Endothelial cell of umbilical vein (primary cell): ENCODE measurements around the gene ANGPTL5. TPM values are rescaled to one million over a fixed set of nuclear protein-coding genes. Genes with fewer than 3 reads are reported as not detected.
A peak's percentile ranks its signal among the peaks of the same experiment; 100 is the strongest.

ENCODE experiments used
- BruUV-seq: library from RNA; stranded (reverse); fragments of 400-500 nt; replicated peaks from 2 replicates; lab custom pipeline; 2021; lab: Mats Ljungman, UMichigan
- CTCF ChIA-PET: fragments of 300-600, 350-600 bp; sonication (Branson Sonifier 250); formaldehyde crosslinking; loops from one replicate; lab custom pipeline; 2021; ENCODE audit warnings: antibody characterized with exemption, inconsistent platforms; lab: Charles Lee
- POLR2A ChIA-PET: fragments of 300-600, 350-600 bp; sonication (Branson Sonifier 250); formaldehyde crosslinking; loops from one replicate; lab custom pipeline; 2021; ENCODE audit warnings: antibody characterized with exemption, inconsistent platforms; lab: Charles Lee
- DNase-seq: peaks from one replicate; pipeline ENCODE4 v3.0.0-alpha.2; 2011; ENCODE audit warnings: low read depth, low spot score
- FAIRE-seq: peaks from 2 replicates; lab custom pipeline; 2011; peaks lifted over from hg19 to GRCh38; lab: Jason Lieb, UNC
- H2AFZ ChIP-seq: 2 replicates; pipeline ENCODE4 v1.6.0; 2012; ENCODE audit warnings: low read depth, low read length, control low read depth, inconsistent platforms
- H3K27ac ChIP-seq: 2 replicates; pipeline ENCODE4 v1.5.1; 2011; ENCODE audit warnings: low read depth, mild to moderate bottlenecking, control low read depth, low read length, moderate library complexity; ENCODE audit not compliant: insufficient read depth
- H3K27me3 ChIP-seq, 2 experiments: 2 replicates each; pipeline versions ENCODE4 v1.6.0 to v1.6.1; 2011; ENCODE audit warnings: low read length in 2 of 2, mixed read lengths in 1 of 2; ENCODE audit not compliant: control insufficient read depth in 2 of 2, insufficient read depth in 2 of 2
- H3K36me3 ChIP-seq, 2 experiments: 2 replicates in 1 of 2; 3 replicates in 1 of 2; pipeline ENCODE4 v1.5.1; 2011; ENCODE audit warnings: low read length in 2 of 2, mild to moderate bottlenecking in 1 of 2, moderate library complexity in 1 of 2; ENCODE audit not compliant: control insufficient read depth in 2 of 2, insufficient read depth in 2 of 2; ENCODE audit errors: extremely low read depth in 1 of 2
- H3K4me1 ChIP-seq: 3 replicates; pipeline ENCODE4 v1.5.1; 2011; ENCODE audit warnings: mild to moderate bottlenecking, low read length; ENCODE audit not compliant: control insufficient read depth, insufficient read depth; ENCODE audit errors: extremely low read depth
- H3K4me2 ChIP-seq: 2 replicates; pipeline ENCODE4 v1.6.1; 2011; ENCODE audit warnings: low read length, control low read depth, mixed read lengths; ENCODE audit not compliant: insufficient read depth
- H3K4me3 ChIP-seq, 3 experiments: fragments of 200-600 bp in 1 of 3; sonication (generic), shearing (Covaris generic) in 1 of 3; replicated peaks in 1 of 3; 2 replicates each; pipeline ENCODE4 v1.5.1; 2011 to 2016; ENCODE audit warnings: control low read depth in 3 of 3, low read length in 3 of 3, mild to moderate bottlenecking in 2 of 3, inconsistent platforms in 1 of 3, low read depth in 1 of 3, moderate library complexity in 1 of 3; ENCODE audit not compliant: insufficient read depth in 1 of 3
- H3K79me2 ChIP-seq: 2 replicates; pipeline ENCODE4 v1.6.0; 2012; ENCODE audit warnings: low read length, inconsistent platforms; ENCODE audit not compliant: control insufficient read depth, insufficient read depth
- H3K9ac ChIP-seq: replicated peaks from 2 replicates; pipeline ENCODE3; 2011; ENCODE audit warnings: low read length, control low read depth; ENCODE audit not compliant: insufficient read depth; ENCODE audit errors: extremely low read depth
- H3K9me1 ChIP-seq: replicated peaks from 3 replicates; pipeline ENCODE4 v1.6.0; 2011; ENCODE audit warnings: mild to moderate bottlenecking, low read length; ENCODE audit not compliant: control insufficient read depth, insufficient read depth; ENCODE audit errors: extremely low read depth
- H3K9me3 ChIP-seq: replicated peaks from 2 replicates; pipeline ENCODE4 v1.5.1; 2012; ENCODE audit warnings: low read length, inconsistent platforms; ENCODE audit not compliant: control insufficient read depth, insufficient read depth
- H4K20me1 ChIP-seq: replicated peaks from 2 replicates; pipeline ENCODE3; 2011; ENCODE audit warnings: mild to moderate bottlenecking, low read length; ENCODE audit not compliant: control insufficient read depth, insufficient read depth; ENCODE audit errors: extremely low read depth
- FOS ChIP-seq: IDR thresholded peaks from 2 replicates; pipeline ENCODE4 v1.6.1; 2011; ENCODE audit warnings: mild to moderate bottlenecking, low read length, moderate library complexity, borderline replicate concordance; ENCODE audit not compliant: insufficient read depth
- MYC ChIP-seq: IDR thresholded peaks from one replicate; pipeline ENCODE4 v1.6.1; 2011; ENCODE audit warnings: mild to moderate bottlenecking, low read depth, low read length
- POLR2AphosphoS5 ChIP-seq: IDR thresholded peaks from 2 replicates; pipeline ENCODE4 v1.6.1; 2012; ENCODE audit warnings: low read depth, mild to moderate bottlenecking, control low read depth, low read length, moderate library complexity; ENCODE audit not compliant: insufficient read depth
- dilution Hi-C: fragments of 300-500 bp; cut with MboI; formaldehyde crosslinking; loops from one replicate; pipeline ENCODE4 v1.15.0; 2019; ENCODE audit warnings: low sequenced_read_pairs; ENCODE audit not compliant: extremely low pct_ligation_motif_present
- intact Hi-C: fragments of 100-400 bp; cut with micrococcal nuclease; formaldehyde crosslinking; loops from one replicate; pipeline ENCODE4 v1.10.0; 2022
- polyA plus RNA-seq, 4 experiments: library from polyadenylated mRNA; depleted of rRNA in 3 of 4; stranded (reverse) in 3 of 4; unstranded in 1 of 4; fragments of >200 nt; gene quantifications; 2 replicates each; pipeline versions ENCODE4 v1.2.1 to v1.2.3, GENCODE V29; 2011 to 2012; ENCODE audit warnings: missing spikeins in 1 of 4
- total RNA-seq: library from RNA; stranded (reverse); gene quantifications from 2 replicates; pipeline ENCODE4 v1.2.3, GENCODE V29; 2021
- TF ChIP-seq, protein P1 (sequence below), 2 donors: IDR thresholded peaks; 1 replicate in 1 of 2; 2 replicates in 1 of 2; pipeline ENCODE4 v1.5.1; 2011; ENCODE audit warnings: low read length in 2 of 2, mild to moderate bottlenecking in 2 of 2, moderate library complexity in 2 of 2, control low read depth in 1 of 2, inconsistent platforms in 1 of 2, low read depth in 1 of 2; ENCODE audit not compliant: insufficient read depth in 1 of 2; ENCODE audit errors: extremely low read depth in 1 of 2

ANGPTL5 gene
- total and polyA plus RNA-seq, 2 donors (not counting 3 experiments of a cell fraction or from before 2014, with no cell fraction given): 0.12 TPM; not detected in 1

- Histone ChIP-seq H3K4me1 (peaks cover 45% of the 10 kb centered on the region), H3K9ac (peak overlapping the region; percentile 68), H2AFZ (peak overlapping the region; percentile 28), H4K20me1 (no peaks in the 10 kb centered on the region), H3K36me3 (no peaks in the 10 kb centered on the region), H3K4me2 (peak overlapping the region; percentile 23), H3K9me1 (no peaks in the 10 kb centered on the region), H3K79me2 (no peaks in the 10 kb centered on the region), H3K27ac (peak overlapping the region; percentile 84), H3K4me3 (no peak overlapping the region), H3K27me3 (no peaks in the 10 kb centered on the region), H3K9me3 (no peaks in the 10 kb centered on the region)
- ChIA-PET CTCF (interaction anchor here (0.7 to 10.9 kb wide), 22 partner anchors 10 to 751 kb away, joined by 3 to 621 read pairs (median 4); partner anchors contain the start of gene CEP126), POLR2A (interaction anchor here (1.2 kb wide), 2 partner anchors 50 to 52 kb away, joined by 6 to 7 read pairs; partner anchors contain the start of gene CEP126)
- dilution Hi-C loops: no loop called here
- TF ChIP-seq, protein P1, sequence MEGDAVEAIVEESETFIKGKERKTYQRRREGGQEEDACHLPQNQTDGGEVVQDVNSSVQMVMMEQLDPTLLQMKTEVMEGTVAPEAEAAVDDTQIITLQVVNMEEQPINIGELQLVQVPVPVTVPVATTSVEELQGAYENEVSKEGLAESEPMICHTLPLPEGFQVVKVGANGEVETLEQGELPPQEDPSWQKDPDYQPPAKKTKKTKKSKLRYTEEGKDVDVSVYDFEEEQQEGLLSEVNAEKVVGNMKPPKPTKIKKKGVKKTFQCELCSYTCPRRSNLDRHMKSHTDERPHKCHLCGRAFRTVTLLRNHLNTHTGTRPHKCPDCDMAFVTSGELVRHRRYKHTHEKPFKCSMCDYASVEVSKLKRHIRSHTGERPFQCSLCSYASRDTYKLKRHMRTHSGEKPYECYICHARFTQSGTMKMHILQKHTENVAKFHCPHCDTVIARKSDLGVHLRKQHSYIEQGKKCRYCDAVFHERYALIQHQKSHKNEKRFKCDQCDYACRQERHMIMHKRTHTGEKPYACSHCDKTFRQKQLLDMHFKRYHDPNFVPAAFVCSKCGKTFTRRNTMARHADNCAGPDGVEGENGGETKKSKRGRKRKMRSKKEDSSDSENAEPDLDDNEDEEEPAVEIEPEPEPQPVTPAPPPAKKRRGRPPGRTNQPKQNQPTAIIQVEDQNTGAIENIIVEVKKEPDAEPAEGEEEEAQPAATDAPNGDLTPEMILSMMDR (IDR thresholded peaks at IDR 0.05; ENCODE audit: extremely low read depth in 1 of 2, insufficient read depth in 1 of 2, low read depth in 1 of 2, low read length in 2 of 2): peak; percentile 55 to 58
- TF ChIP-seq POLR2AphosphoS5 (no peak), FOS (peak; percentile 27), MYC (no peak)
- TSS peak; percentile 63 for BruUV-seq
- intact Hi-C loops: loop anchor here (1.0 to 10.0 kb wide), 8 partner anchors 11 to 484 kb away; partner anchors contain the start of genes BIRC2 and CEP126
- DNase-seq (peak; percentile 71), FAIRE-seq (peak; percentile 68)
Measured at GRCh38 chr11:101862391-101863233, 53.7 kb downstream of the ANGPTL5 start.
